Lower lobe of right lung (tissue), 2 donors: Measurements from ENCODE around the gene RBKS. TPM values are rescaled to one million over a fixed set of nuclear protein-coding genes. Genes with fewer than 3 reads are reported as not detected.
"Not testable (repeated sequence)": the region's sequence is repeated elsewhere in the genome, so short reads cannot be mapped to it uniquely, and the experiment has no call there.

ENCODE experiments used
- ATAC-seq, 2 donors: fragments of 200-7000 bp; cut with Tn5 transposase; one replicate each; pipeline ENCODE4 v1.9.1; 2020 to 2022; ENCODE audit warnings: mild to moderate bottlenecking in 2 of 2, moderate library complexity in 2 of 2
- DNase-seq: peaks from one replicate; pipeline ENCODE4 v3.0.0-alpha.2; 2020
- H3K27ac ChIP-seq: fragments of 200-600 bp; one replicate; pipeline ENCODE4 v1.8.0; 2022
- H3K27me3 ChIP-seq: fragments of 200-600 bp; one replicate; pipeline ENCODE4 v1.8.0; 2022; ENCODE audit warnings: low read depth
- H3K36me3 ChIP-seq: fragments of 200-600 bp; one replicate; pipeline ENCODE4 v1.8.0; 2022; ENCODE audit warnings: mild to moderate bottlenecking
- H3K4me1 ChIP-seq: fragments of 200-600 bp; one replicate; pipeline ENCODE4 v1.8.0; 2022
- H3K4me3 ChIP-seq: fragments of 200-600 bp; one replicate; pipeline ENCODE4 v1.8.0; 2022; ENCODE audit warnings: mild to moderate bottlenecking
- H3K9me3 ChIP-seq: fragments of 200-600 bp; one replicate; pipeline ENCODE4 v1.8.0; 2022
- CTCF ChIP-seq: fragments of 200-600 bp; IDR thresholded peaks from one replicate; pipeline ENCODE4 v1.8.0; 2022; ENCODE audit warnings: antibody characterized with exemption, mild to moderate bottlenecking
- intact Hi-C: fragments of 100-400 bp; cut with DNase I; formaldehyde crosslinking; loops from one replicate; pipeline ENCODE4 v1.11.0; 2022
- total RNA-seq: library from RNA; stranded (reverse); fragmentation: NEBNext Ultra II Directional; extraction: Animal tissue kit (Norgen Biotek cat#: 25700); gene quantifications from one replicate; pipeline ENCODE4 v1.2.1, GENCODE V29; 2021
- donor health status: DM: no; HTN: yes; CAD: no; lungs with severe emphysema.

Gene RBKS
- total RNA-seq, 1 donor from 2014 or later: 2.2 TPM

DNA sequence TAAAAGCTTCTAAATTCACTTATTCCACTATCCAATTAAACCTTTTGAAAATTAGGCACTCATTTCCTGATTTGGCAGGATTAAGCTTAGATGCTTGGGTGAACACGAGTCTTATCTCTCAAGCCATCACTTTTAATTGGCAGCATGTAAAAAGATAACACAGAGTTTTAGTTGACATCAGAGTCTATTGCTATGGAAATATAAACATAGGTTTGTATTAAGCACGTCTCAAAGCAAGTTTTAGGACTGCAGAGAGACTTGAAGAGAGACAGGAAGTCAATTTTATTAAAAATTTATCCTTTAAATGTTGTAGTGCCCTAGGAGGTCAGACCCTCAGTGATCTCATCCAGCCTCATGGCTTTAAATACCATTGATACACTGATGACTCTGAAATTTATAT lies 5.6 kb downstream of the RBKS start:
- DNase-seq: no peak
- no peaks in the 10 kb centered on the region for H3K36me3 ChIP-seq
- no peak overlapping the region for H3K4me3 ChIP-seq
- no peaks in the 10 kb centered on the region for H3K9me3 ChIP-seq
- intact Hi-C loops: no loop called here
- H3K27me3 ChIP-seq: no peaks in the 10 kb centered on the region
- peaks cover 15% of the 10 kb centered on the region for H3K4me1 ChIP-seq
- TF ChIP-seq CTCF: no peak
- no peak overlapping the region for H3K27ac ChIP-seq
- no peak for ATAC-seq

- intact Hi-C loops, H3K4me3 ChIP-seq, H3K27me3 ChIP-seq, ATAC-seq, H3K4me1 ChIP-seq, H3K36me3 ChIP-seq, H3K9me3 ChIP-seq, H3K27ac ChIP-seq, DNase-seq: not testable (repeated sequence)
Observed at GRCh38 chr2:27882584-27882922, 7.6 kb downstream of the RBKS start.

- H3K4me1 ChIP-seq, ATAC-seq, intact Hi-C loops: not testable (repeated sequence)
Observed at GRCh38 chr2:27881815-27882583, 8.2 kb downstream of the RBKS start.

DNA sequence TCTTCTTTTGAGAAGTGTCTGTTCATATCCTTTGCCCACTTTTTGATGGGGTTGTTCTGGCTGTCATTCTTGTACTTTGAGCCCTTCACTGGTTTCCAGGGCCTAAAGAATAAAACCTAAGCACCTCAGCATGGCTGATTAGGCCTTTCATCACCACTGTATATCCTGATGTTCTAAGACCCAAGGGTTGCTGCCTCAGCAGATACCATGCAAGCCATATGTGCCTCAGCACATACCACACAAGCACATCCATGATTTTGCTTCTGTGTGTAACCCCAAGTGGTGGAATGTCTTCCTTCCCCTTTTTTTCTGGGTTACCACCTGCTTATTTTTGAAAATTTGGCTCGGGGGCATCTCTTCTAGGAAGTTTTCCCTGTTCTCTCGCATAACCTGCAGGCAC lies 11.4 kb downstream of the RBKS start:
- peaks cover 7% of the 10 kb centered on the region for H3K9me3 ChIP-seq
- no peaks in the 10 kb centered on the region for H3K27me3 ChIP-seq
- H3K4me1 ChIP-seq: no peaks in the 10 kb centered on the region
- H3K4me3 ChIP-seq: no peak overlapping the region
- H3K36me3 ChIP-seq: no peaks in the 10 kb centered on the region
- ATAC-seq: no peak
- intact Hi-C loops: no loop called here
- DNase-seq: no peak
- no peak overlapping the region for H3K27ac ChIP-seq
- no peak for TF ChIP-seq CTCF

More at GRCh38 chr2:27881815-27882583, 8.2 kb downstream of the RBKS start:
- not testable (repeated sequence) for H3K27ac ChIP-seq, H3K9me3 ChIP-seq, H3K36me3 ChIP-seq, H3K27me3 ChIP-seq, H3K4me3 ChIP-seq, DNase-seq

- no peaks in the 10 kb centered on the region for H3K27me3 ChIP-seq
- no peaks in the 10 kb centered on the region for H3K36me3 ChIP-seq
- ATAC-seq (no peak), DNase-seq (no peak)
- H3K27ac ChIP-seq: no peak overlapping the region
- intact Hi-C loops: no loop called here
- no peak overlapping the region for H3K4me3 ChIP-seq
- H3K9me3 ChIP-seq: peaks cover 7% of the 10 kb centered on the region
- H3K4me1 ChIP-seq: no peaks in the 10 kb centered on the region
- no peak for TF ChIP-seq CTCF
Observed at GRCh38 chr2:27875089-27875881, 14.9 kb downstream of the RBKS start.

- no peak for DNase-seq
- H3K4me1 ChIP-seq: no peaks in the 10 kb centered on the region
- peaks cover 7% of the 10 kb centered on the region for H3K9me3 ChIP-seq
- H3K36me3 ChIP-seq: no peaks in the 10 kb centered on the region
- no peak overlapping the region for H3K4me3 ChIP-seq
- intact Hi-C loops: no loop called here
- H3K27ac ChIP-seq: no peak overlapping the region
- TF ChIP-seq CTCF: no peak
- no peak for ATAC-seq
- no peaks in the 10 kb centered on the region for H3K27me3 ChIP-seq
Observed at GRCh38 chr2:27873091-27873490, 17.1 kb downstream of the RBKS start.
